Measurements from ENCODE around the gene TSBP1.
"Not testable (repeated sequence)": the region's sequence is repeated elsewhere in the genome, so short reads cannot be mapped to it uniquely, and the experiment has no call there.

TSBP1 gene

DNA sequence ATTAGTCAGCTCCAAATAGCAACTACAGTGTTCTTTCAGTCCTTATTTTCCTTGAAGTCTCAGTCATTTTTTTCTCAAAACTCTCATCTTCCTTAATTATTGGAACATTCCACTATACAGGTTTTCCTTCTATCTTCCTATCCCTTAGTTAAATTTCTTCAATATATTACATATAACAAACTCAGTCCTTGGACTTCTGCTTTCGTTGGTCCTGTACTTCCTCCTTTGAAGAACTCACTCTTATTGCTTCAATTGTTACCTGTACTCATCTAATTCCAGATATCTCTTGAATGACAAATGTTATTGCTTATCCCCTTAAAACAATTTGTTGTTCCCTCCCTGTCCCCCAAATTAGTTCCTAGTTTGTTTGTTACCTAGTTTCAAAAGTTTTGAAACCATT lies 80.2 kb downstream of the TSBP1 start:
- in situ Hi-C loops (cut with MboI; ENCODE audit: low sequenced_read_pairs): no loop called here

GRCh38 chr6:32290886-32291450 lies 80.7 kb downstream of the TSBP1 start:
- in situ Hi-C loops (cut with MboI; ENCODE audit: low sequenced_read_pairs): no loop called here

DNA sequence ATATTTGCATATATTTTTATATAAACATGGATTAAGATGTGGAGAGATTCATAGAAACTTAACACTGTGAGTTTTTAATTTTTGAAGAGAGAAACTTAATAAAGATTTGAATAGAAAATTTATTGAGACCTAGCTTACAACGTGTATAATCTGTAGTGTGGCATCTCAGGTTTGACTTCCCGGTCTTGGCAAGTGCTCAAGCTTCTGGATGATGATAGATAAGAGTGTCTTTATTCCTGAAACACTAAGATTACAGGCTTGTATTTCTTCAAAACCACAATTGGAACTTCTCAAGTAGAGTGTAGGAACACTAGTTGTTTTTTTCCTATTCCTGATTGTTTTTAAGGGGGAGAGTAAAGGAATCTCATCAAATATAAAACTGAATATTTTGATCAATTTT lies 83.3 kb downstream of the TSBP1 start:
- in situ Hi-C loops (cut with MboI; ENCODE audit: low sequenced_read_pairs): no loop called here

GRCh38 chr6:32273801-32274577 lies 97.7 kb downstream of the TSBP1 start:
- in situ Hi-C loops (cut with MboI; ENCODE audit: low sequenced_read_pairs): not testable (repeated sequence)

GRCh38 chr6:32271429-32271828 lies 100.3 kb downstream of the TSBP1 start:
- in situ Hi-C loops (cut with MboI; ENCODE audit: low sequenced_read_pairs): no loop called here

- in situ Hi-C loops (cut with MboI; ENCODE audit: low sequenced_read_pairs): not testable (repeated sequence)
Observed at GRCh38 chr6:32268459-32268858, 103.2 kb downstream of the TSBP1 start.

GRCh38 chr6:32267035-32267434 lies 104.7 kb downstream of the TSBP1 start:
- in situ Hi-C loops (cut with MboI; ENCODE audit: low sequenced_read_pairs): no loop called here

DNA sequence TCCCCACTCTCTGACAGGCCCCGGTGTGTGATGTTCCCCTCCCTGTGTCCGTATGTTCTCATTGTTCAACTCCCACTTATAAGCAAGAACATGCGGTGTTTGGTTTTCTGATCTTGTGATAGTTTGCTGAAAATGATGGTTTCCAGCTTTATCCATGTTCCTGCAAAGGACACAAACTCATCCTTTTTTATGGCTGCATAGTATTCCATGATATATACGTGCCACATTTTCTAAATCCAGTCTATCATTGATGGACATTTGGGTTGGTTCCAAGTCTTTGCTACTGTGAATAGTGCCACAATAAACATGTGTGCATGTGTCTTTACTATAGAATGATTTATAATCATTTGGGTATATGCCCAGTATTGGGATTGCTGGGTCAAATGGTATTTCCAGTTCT lies 114.4 kb downstream of the TSBP1 start:
- in situ Hi-C loops (cut with MboI; ENCODE audit: low sequenced_read_pairs): not testable (repeated sequence)

DNA sequence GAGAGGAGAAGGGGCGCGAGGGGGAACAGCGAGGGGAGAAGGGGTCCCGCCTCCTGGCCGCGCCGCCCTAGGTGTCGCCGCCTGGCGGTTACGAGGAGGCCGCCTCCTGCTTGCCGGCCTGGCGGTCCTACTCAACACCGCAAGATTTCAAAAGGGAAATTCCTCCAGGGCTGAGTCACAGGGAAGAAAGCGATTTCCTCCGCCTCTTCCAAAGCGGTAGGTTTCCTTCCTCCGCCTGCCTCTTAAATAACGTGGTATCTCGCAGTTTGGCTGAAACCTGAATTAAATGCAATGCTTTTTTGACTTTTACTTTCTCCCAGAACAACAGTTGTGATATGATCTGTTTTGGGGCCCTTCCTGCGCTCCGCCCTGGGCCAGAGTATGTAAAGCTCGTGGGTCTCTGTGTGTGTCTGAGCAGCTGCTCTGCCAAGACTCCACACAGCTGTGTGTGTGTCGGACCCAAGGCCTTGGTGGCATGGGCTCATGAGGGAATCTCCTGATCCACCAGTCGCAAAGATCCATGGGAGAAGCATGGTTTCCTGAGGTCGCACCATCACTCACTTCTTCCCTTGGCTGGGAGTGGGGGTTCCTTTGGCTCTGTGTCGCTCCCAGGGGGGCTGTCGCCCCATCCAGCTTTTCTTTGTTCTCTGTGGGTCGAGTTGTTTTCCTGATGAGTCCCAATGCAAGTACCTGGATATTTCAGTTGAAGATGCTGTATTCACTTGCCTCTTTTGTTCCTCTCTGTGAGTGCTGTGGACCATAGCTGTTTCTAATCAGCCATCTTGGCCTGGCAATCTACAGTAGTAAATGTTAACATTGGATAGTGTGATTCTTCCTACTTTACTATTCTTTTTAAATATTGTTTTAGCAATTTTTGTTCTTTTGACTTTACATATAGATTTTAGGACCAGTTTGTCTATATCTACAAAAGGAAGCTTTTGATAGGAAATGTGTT lies 116.2 kb downstream of the TSBP1 start:
- in situ Hi-C loops (cut with MboI; ENCODE audit: low sequenced_read_pairs): no loop called here

DNA sequence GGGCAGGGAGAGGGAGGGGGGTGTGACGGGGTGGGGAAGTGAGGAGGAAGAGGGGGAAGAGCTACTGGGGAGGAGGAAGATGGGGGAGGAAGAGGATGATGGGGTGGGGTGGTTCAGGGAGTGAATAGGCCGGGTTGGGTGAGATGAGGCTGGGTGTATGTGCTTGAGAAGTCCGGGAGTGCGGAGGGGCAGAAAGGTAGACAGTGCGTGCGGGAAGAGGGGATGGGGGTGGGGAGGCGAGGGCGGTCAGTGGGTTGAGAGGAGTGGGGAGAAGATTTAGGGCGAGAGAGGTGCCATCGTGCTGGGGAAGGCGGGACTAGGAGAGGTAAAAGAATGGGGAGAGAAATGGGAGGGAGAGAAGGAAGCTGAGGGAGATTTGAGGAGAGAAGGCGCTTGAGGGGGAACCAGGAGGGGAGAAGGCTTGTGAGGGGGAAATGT lies 116.9 kb downstream of the TSBP1 start:
- in situ Hi-C loops (cut with MboI; ENCODE audit: low sequenced_read_pairs): no loop called here

GRCh38 chr6:32252331-32253009 lies 119.2 kb downstream of the TSBP1 start:
- in situ Hi-C loops (cut with MboI; ENCODE audit: low sequenced_read_pairs): no loop called here

DNA sequence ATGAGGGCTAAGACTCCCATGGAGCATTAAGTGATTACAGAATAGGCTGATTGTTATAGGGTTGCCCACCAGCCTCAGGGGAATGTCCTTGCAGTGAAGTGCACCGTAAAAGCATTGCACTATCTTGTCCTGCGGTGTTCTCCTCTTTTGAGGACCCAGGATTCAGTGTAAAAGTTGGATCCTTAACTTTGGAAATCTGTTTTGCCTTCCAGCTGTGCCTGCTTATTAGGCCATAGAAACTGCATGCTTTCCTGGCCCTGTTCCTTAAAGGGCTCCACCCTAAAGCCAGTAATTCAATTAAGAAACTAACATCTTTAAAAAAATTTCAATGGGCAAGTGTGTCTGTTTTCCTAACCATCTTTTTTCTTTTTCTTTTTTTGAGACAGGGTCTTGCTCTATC lies 122.4 kb downstream of the TSBP1 start:
- in situ Hi-C loops (cut with MboI; ENCODE audit: low sequenced_read_pairs): no loop called here

GRCh38 chr6:32247401-32247800 lies 124.3 kb downstream of the TSBP1 start:
- in situ Hi-C loops (cut with MboI; ENCODE audit: low sequenced_read_pairs): no loop called here

GRCh38 chr6:32244946-32245398 lies 126.7 kb downstream of the TSBP1 start:
- in situ Hi-C loops (cut with MboI; ENCODE audit: low sequenced_read_pairs): no loop called here

GRCh38 chr6:32244270-32244669 lies 127.4 kb downstream of the TSBP1 start:
- in situ Hi-C loops (cut with MboI; ENCODE audit: low sequenced_read_pairs): no loop called here

Data from hTERT RPE-1 (cell line).